Cardiac fibroblast (primary cell): ENCODE data around the gene COL20A1.

Experiments used
- DNase-seq, 2 donors: peaks; one replicate each; pipeline versions ENCODE4 v3.0.0 to v3.0.0-alpha.2; 2010; ENCODE audit warnings: low read depth in 2 of 2
- H3K4me3 ChIP-seq, 2 donors: replicated peaks in 1 of 2; 1 replicate in 1 of 2; 2 replicates in 1 of 2; pipeline ENCODE4 v1.5.1; 2011; ENCODE audit warnings: low read depth in 2 of 2, low read length in 2 of 2, mild to moderate bottlenecking in 2 of 2, moderate library complexity in 1 of 2
- TF ChIP-seq, protein P1 (sequence below): IDR thresholded peaks from one replicate; pipeline ENCODE4 v1.5.1; 2011; ENCODE audit warnings: low read depth, mild to moderate bottlenecking, low read length, inconsistent platforms

Gene COL20A1

DNA sequence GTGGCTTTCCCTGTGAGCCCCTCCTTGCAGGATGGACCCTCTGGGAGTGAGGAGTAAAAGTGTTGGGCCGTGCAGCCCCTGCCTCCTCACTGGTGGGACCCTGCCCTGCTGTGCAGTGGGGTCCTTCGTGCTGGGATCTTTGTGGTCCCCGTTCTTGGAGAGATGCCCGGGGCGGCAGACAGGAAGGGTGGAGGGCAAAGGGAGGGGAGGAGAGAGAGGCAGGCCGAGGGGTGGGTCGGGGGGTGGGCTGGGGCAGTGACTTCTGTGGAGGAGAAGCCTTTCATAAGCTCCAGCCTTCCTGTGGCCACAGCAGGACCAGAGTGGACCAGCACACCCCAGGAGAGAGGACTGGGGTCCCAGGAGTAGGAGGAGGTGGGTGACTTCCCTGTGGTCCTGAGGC is at the start of gene COL20A1:
Gene COL20A1 (plus strand): TSS at position 283 of the 400 bp plus-strand sequence. CDS start 1,922 bp downstream, outside the sequence.
- no peak for DNase-seq
- no peak within 1 kb of the TSS for H3K4me3 ChIP-seq
- TF ChIP-seq, protein P1, sequence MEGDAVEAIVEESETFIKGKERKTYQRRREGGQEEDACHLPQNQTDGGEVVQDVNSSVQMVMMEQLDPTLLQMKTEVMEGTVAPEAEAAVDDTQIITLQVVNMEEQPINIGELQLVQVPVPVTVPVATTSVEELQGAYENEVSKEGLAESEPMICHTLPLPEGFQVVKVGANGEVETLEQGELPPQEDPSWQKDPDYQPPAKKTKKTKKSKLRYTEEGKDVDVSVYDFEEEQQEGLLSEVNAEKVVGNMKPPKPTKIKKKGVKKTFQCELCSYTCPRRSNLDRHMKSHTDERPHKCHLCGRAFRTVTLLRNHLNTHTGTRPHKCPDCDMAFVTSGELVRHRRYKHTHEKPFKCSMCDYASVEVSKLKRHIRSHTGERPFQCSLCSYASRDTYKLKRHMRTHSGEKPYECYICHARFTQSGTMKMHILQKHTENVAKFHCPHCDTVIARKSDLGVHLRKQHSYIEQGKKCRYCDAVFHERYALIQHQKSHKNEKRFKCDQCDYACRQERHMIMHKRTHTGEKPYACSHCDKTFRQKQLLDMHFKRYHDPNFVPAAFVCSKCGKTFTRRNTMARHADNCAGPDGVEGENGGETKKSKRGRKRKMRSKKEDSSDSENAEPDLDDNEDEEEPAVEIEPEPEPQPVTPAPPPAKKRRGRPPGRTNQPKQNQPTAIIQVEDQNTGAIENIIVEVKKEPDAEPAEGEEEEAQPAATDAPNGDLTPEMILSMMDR, result no peak

DNA sequence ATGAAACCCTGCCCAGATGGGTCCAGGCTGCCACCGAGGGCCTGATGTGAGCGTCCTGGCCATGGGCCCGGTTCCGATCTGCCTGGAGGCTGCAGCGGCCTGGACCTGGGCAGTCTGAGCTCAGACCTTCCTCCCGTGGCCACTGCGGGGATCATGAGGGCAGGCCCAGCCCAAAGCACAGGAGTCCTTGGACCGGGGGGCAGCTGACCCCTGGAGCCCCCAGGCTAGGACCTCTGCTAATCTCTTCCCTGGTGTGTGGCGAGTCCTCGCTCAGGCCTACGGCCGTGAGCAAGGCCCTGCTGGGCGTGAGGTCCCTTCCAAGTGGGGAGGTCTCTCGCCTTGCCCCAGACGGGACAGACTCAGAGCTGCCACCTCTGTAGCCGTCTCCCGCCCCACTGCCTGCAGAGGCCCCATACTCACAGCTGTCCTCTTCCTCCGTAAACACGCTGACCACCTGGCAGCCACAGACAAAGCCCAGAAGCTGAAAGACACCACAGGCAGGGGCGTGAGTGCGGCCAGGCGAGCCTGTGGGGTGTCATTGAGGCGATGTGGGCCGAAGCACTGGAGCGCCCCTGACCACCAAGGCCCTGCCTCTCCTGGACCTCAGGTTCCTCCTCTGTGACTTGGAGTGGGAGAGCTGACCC is 49.3 kb upstream of the COL20A1 start:
- TF ChIP-seq, protein P1, result no peak
- H3K4me3 ChIP-seq, result no peak overlapping the region
- DNase-seq, result no peak

DNA sequence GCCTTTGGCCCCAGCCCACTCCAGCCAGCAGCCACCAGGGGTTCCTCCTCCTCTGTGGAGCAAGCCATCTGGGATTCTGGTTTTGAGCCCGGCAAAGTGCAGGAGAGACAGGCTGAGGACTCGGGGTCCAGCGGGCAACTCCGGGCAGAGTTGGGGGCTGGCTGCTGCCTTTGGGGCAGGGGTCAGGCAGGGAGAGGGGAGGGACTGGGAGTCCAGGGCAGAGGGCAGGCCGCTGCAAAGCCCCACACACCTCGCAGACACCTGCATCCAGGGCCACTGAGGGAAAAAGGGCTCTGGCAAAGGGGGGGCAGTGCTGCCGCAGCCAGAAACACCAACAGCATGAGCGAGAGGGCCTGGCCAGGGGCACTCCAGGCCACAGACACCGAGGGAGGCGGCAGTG is 48.5 kb upstream of the COL20A1 start:
- H3K4me3 ChIP-seq, result no peak overlapping the region
- DNase-seq, result no peak
- TF ChIP-seq, protein P1, result no peak

DNA sequence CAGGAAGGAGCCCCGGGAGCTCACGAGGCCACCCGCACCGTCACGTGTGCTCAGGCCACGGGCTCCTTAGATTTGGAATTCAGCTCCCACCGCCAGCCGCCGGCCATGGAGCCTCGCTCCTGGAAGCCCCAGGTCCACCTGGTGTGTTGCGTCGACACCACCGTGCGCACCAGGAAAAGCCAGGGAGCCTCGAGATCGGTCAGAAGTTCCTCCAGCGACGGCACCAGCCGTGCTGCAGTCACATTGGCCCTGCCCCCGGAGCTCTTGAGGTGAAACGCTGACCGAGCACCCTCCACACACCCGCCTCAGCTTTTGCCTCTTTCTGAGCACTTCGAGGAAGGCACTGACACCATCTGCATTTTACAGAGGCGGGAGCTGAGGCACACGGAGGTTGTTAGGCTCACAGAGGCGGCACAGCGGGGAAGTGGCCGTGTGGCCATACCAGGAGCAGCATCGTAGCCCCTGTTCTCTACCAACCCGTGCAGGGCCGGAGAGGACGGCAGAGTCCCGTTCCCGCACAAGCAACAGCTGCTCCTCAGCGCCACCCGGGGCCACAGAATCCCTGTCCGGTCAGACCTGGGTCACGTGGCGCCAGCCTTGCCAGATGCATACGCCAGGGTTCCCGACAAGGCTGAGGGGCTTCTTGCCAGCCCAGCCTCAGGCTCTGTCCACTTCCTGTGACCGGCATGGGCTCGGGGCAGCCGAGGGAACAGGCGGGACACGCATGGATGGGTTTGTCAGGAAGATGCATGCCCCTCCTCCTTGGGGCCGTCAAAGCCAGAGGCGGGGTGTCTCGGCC is 46.3 kb upstream of the COL20A1 start:
- TF ChIP-seq, protein P1, result no peak
- no peak for DNase-seq

DNA sequence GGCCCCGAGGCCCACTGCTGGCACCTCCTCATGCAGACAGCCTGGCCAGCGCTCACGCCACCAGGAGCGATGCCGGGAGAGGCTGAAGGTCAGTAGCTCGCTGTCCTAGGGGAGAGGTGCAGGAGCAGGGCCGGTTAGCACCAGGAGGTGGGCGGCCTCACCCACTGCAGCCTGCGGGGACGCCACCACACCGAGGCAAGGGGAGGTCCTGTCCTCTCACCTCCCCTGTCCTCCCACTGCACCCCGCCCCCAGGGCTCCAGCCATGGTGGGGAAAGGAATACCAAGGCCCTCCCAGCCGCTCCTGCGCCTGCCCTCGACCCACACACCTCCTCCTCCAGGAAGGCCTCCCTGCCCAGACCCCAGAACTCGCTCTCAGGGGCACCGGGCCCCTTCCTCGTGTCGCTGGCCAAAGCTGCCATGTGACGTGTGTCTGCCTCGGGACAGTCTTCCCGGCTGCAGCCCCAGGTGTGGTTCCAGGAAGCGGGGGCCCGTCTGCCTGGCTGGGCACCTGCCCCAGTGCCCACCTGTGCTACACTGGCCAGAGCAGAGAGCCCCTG is 45.2 kb upstream of the COL20A1 start:
- TF ChIP-seq, protein P1, result no peak
- H3K4me3 ChIP-seq, result no peak overlapping the region
- no peak for DNase-seq

More for the DNA sequence above, 46.3 kb upstream of the COL20A1 start:
- H3K4me3 ChIP-seq, result no peak overlapping the region

DNA sequence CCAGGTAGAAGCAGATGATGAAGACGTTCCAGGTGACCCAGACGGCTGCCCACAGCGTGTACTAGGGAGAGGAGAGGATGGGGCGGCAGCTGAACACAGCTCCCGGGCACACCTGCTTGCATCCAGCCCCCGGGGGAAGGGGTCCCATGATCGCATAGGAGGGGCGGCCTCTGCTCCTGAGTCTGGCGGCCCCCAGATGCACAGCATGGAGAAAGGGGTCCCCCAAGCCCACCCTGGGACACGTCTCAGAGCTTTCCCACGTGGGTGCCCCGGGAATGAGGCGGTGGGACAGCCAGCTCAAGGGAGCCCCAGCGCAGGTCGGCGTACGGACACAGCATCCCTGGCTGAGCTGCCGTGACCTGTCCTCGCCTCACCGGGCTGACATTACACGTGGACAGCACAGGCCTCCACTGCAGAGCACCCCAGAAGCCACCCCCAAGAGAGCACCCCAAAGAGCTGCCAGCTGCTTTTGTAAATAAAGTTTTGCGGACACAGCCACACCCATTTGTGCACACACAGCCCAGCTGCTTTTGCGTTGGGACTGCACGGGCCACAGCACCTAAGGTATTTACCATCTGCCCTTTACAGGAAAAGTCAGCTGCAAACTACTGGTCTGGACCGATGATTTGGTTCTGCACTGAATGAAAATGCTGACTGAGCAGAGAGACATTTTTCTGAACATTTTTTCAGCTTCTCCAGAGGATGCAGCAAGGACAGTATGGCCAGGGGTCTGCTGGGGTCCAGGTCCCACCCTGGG is 44.0 kb upstream of the COL20A1 start:
- DNase-seq, result no peak
- TF ChIP-seq, protein P1, result no peak
- H3K4me3 ChIP-seq, result no peak overlapping the region
